Measurements from ENCODE around the gene ZCRB1.

DNA sequence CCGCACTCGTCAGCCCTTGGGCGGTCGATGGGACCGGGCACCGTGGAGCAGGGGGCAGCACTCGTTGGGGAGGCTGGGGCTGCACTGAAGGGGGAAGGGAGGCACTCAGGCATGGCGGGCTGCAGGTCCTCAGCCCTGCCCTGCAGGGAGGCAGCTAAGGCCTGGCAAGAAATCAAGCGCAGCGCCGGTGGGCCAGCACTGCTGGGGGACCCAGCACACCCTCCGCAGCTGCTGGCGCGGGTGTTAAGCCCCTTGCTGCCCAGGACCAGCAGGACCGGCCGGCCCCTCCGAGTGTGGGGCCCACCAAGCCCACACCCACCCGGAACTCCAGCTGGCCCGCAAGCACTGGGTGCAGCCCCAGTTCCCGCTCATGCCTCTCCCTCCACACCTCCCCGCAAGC lies 52.2 kb downstream of the ZCRB1 start:
- TF ChIP-seq, protein P1, sequence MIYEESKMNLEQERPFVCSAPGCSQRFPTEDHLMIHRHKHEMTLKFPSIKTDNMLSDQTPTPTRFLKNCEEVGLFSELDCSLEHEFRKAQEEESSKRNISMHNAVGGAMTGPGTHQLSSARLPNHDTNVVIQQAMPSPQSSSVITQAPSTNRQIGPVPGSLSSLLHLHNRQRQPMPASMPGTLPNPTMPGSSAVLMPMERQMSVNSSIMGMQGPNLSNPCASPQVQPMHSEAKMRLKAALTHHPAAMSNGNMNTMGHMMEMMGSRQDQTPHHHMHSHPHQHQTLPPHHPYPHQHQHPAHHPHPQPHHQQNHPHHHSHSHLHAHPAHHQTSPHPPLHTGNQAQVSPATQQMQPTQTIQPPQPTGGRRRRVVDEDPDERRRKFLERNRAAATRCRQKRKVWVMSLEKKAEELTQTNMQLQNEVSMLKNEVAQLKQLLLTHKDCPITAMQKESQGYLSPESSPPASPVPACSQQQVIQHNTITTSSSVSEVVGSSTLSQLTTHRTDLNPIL (CRISPR knock-in tag; IDR thresholded peaks at IDR 0.05; ENCODE audit: low read depth) = no peak
- TF ChIP-seq, protein P2, sequence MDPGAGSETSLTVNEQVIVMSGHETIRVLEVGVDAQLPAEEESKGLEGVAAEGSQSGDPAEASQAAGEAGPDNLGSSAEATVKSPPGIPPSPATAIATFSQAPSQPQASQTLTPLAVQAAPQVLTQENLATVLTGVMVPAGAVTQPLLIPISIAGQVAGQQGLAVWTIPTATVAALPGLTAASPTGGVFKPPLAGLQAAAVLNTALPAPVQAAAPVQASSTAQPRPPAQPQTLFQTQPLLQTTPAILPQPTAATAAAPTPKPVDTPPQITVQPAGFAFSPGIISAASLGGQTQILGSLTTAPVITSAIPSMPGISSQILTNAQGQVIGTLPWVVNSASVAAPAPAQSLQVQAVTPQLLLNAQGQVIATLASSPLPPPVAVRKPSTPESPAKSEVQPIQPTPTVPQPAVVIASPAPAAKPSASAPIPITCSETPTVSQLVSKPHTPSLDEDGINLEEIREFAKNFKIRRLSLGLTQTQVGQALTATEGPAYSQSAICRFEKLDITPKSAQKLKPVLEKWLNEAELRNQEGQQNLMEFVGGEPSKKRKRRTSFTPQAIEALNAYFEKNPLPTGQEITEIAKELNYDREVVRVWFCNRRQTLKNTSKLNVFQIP (CRISPR knock-in tag; IDR thresholded peaks at IDR 0.05; ENCODE audit: borderline replicate concordance, low read depth) = no peak
- TF ChIP-seq ZFP3 (CRISPR knock-in tag; IDR thresholded peaks at IDR 0.05) (no peak), RARB (CRISPR knock-in tag; IDR thresholded peaks at IDR 0.05) (no peak), ESRRG (CRISPR knock-in tag; IDR thresholded peaks at IDR 0.05) (no peak), ISL1 (CRISPR knock-in tag; IDR thresholded peaks at IDR 0.05) (no peak), ZNF70 (CRISPR knock-in tag; IDR thresholded peaks at IDR 0.05) (no peak), ZC3H10 (CRISPR knock-in tag; IDR thresholded peaks at IDR 0.05) (no peak), CSDC2 (CRISPR knock-in tag; IDR thresholded peaks at IDR 0.05) (no peak)
